Measurements from ENCODE around the gene ZDHHC11. TPM values are rescaled to one million over a fixed set of nuclear protein-coding genes. Genes with fewer than 3 reads are reported as not detected.

Gene ZDHHC11
- total RNA-seq, 4 donors from 2014 or later = 0.54 to 5.3 (median 2.8) TPM

DNA sequence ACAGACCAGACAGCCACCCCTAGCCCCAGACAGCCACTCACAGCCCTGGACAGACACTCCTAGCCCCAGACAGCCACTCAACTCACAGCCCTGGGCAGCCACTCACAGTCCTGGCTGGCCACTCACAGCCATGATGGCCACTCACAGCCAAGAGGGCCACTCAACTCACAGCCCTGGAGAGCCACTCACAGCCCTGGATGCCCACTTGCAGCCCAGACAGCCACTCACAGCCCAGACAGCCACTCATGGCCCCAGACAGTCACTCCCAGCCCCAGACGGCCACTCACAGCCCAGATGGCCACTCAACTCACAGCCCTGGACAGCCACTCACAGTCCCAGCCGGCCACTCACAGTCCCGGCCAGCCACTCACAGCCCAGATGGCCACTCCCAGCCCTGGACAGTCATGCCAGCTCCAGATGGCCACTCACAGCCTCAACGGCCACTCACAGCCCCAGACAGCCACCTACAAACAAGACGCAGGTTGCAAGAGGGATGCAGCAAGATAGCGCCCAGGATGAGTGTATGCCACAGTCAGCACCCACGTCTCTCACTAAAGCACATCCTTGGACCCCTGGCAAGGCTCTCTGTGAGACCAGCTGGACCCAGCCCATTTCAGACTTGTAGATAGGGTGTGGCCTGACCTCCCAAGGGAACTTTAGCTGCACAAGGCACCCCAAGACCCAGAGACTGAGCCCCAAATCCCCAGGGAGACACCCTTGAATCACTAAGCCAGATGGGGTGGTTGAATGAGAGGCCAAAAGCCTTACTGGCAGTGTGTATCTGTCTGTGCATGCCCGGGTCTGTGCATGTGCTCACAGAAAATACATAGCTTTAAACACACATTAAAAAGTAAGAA is 88.7 kb downstream of the ZDHHC11 start:
- Histone ChIP-seq H3K4me1 (peaks cover 18 to 26% of the 10 kb centered on the region in 2 donors), H3K36me3 (no peaks in the 10 kb centered on the region), H3K9me3 (no peaks in the 10 kb centered on the region), H3K27ac (no peak overlapping the region), H3K27me3 (no peaks in the 10 kb centered on the region), H3K4me3 (replicated peaks in 1 of 3) (no peak overlapping the region)
- peak; percentile 46 to 48 for DNase-seq
- TF ChIP-seq, protein P1, sequence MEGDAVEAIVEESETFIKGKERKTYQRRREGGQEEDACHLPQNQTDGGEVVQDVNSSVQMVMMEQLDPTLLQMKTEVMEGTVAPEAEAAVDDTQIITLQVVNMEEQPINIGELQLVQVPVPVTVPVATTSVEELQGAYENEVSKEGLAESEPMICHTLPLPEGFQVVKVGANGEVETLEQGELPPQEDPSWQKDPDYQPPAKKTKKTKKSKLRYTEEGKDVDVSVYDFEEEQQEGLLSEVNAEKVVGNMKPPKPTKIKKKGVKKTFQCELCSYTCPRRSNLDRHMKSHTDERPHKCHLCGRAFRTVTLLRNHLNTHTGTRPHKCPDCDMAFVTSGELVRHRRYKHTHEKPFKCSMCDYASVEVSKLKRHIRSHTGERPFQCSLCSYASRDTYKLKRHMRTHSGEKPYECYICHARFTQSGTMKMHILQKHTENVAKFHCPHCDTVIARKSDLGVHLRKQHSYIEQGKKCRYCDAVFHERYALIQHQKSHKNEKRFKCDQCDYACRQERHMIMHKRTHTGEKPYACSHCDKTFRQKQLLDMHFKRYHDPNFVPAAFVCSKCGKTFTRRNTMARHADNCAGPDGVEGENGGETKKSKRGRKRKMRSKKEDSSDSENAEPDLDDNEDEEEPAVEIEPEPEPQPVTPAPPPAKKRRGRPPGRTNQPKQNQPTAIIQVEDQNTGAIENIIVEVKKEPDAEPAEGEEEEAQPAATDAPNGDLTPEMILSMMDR (IDR thresholded peaks at IDR 0.05) = no peak
- no peak for TF ChIP-seq POLR2A (IDR thresholded peaks at IDR 0.05)
- 68 to 77% methylated on average over 7 to 8 of the region's 8 CpGs for WGBS, 2 donors
- intact Hi-C loops (cut with DNase I) = no loop called here

DNA sequence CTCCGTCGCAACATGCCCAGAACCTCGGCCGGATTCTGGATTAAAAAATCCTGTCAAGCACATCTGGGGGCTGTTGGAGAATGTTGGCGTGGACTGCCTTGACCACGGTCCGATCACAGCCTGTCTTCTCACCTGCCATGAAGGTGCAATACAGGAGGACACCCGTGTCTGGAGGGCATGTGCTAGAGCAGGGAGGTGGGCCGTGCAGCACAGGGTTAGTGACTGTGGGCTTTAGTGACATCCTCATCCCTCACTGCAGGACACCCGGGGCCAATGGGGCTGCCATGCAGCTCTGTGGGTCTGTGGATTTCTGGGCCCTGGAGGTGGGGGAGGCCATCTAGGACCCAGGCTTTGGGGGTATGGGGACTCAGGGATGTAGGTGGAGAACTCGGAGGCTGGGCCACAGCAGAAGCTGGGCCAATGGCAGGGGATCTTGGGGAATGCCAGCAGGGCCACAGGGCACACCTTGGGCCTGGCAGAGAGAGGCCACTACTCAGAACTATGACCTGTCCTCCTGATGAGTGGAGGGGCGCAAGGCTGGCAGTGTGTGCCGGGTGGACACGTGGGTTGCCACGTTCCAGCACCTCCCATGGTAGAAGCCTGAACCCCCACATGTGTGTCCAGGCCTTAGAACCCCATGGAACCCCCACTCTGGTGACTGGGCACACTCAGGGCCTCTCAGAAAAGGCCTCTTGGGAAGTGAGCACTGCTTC is 89.6 kb downstream of the ZDHHC11 start:
- WGBS, 2 donors = 86 to 95% methylated on average over 12 to 15 of the region's 15 CpGs
- TF ChIP-seq, protein P1 (IDR thresholded peaks at IDR 0.05) = no peak
- no peak for TF ChIP-seq POLR2A (IDR thresholded peaks at IDR 0.05)
- H3K36me3 ChIP-seq = no peaks in the 10 kb centered on the region
- H3K4me1 ChIP-seq = peaks cover 18 to 30% of the 10 kb centered on the region in 2 donors
- H3K27ac ChIP-seq = no peak overlapping the region
- H3K9me3 ChIP-seq = no peaks in the 10 kb centered on the region
- no peaks in the 10 kb centered on the region for H3K27me3 ChIP-seq
- intact Hi-C loops (cut with DNase I) = no loop called here
- DNase-seq = no peak
- H3K4me3 ChIP-seq (replicated peaks in 1 of 3) = no peak overlapping the region

DNA sequence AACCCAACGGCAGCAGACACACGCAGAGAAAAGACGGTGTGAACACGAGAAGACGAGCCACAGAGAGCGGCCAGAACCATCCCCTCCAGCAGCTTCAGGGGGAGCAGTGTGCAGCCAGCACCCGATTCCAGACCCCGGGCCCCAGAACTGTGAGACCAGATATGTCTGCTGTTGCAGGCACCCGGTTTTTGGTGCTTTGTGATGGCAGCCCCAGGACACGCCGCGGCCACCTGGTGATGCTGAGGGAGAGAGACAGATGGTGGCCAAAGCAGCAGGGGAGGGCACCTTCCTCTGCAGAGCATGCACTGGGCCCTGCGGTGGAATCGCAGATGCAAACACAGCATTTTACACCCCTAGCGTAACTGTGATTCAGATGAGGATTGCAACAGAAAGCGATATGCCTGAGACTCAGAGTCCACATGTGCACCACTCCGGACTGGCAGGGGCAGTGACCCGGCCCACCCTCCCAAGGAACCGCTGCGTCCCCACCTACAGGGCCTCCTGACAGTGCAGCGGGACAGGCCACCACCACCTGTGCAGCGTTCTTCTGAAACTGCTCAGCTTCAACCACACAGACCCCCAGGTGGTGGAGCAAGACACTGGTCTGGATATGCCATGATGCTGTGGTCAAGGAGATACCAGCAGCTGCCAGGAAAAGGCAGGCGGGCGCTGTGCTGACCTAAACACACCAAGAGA is 90.3 kb downstream of the ZDHHC11 start:
- H3K9me3 ChIP-seq = no peaks in the 10 kb centered on the region
- intact Hi-C loops (cut with DNase I) = no loop called here
- no peaks in the 10 kb centered on the region for H3K36me3 ChIP-seq
- no peak for TF ChIP-seq POLR2A (IDR thresholded peaks at IDR 0.05)
- no peak overlapping the region for H3K27ac ChIP-seq
- WGBS, 2 donors = 95% methylated on average over 22 to 23 of the region's 24 CpGs
- H3K4me1 ChIP-seq = peaks cover 18 to 30% of the 10 kb centered on the region in 2 donors
- no peak for DNase-seq
- H3K4me3 ChIP-seq (replicated peaks in 1 of 3) = no peak overlapping the region
- no peaks in the 10 kb centered on the region for H3K27me3 ChIP-seq

DNA sequence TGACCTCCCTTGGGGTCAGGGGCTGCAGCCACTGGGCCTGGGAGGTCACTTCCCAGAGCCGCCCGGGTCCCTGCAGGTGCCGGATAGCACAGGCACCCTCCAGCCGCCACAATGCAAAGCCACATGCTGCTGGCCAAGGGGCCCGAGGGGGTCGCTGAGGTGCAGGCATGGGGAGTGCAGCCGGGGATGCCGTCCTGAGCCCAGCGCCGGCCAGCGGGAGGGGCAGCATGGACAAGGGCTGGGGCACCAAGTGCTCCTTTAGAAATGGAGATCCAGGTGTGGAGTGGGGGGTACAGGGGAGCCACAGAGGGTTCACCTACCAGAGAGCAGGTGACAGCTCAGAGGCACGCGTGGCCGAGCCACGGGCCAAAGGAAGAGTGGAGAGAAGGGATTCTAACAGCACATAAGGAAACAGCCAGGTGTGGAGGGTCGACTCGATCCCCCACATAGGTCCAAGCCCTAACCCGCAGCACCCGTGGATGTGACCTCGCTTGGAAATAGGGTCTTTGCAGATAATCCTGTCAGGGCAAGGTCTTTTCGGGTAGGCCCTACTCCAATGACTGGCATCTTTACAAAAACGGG is 90.9 kb downstream of the ZDHHC11 start:
- Histone ChIP-seq H3K27ac (no peak overlapping the region), H3K36me3 (no peaks in the 10 kb centered on the region), H3K9me3 (no peaks in the 10 kb centered on the region), H3K4me3 (replicated peaks in 1 of 3) (no peak overlapping the region), H3K4me1 (peaks cover 18 to 30% of the 10 kb centered on the region in 2 donors), H3K27me3 (no peaks in the 10 kb centered on the region)
- WGBS, 2 donors = 94 to 95% methylated on average over 22 of the region's 22 CpGs
- intact Hi-C loops (cut with DNase I) = no loop called here
- DNase-seq = no peak
- TF ChIP-seq POLR2A (IDR thresholded peaks at IDR 0.05) = no peak
- TF ChIP-seq, protein P1 (IDR thresholded peaks at IDR 0.05) = no peak

- TF ChIP-seq POLR2A (IDR thresholded peaks at IDR 0.05) = no peak
- TF ChIP-seq, protein P1 (IDR thresholded peaks at IDR 0.05) = no peak
- H3K9me3 ChIP-seq = no peaks in the 10 kb centered on the region
- H3K27me3 ChIP-seq = no peaks in the 10 kb centered on the region
- H3K4me1 ChIP-seq = peaks cover 18 to 30% of the 10 kb centered on the region in 2 donors
- peak overlapping the region in 1 of 3 donors; percentile 12 for H3K4me3 ChIP-seq (replicated peaks in 1 of 3)
- no peak overlapping the region for H3K27ac ChIP-seq
- 61 to 64% methylated on average over 30 to 33 of the region's 33 CpGs for WGBS, 2 donors
- no peak for DNase-seq
- intact Hi-C loops (cut with DNase I) = no loop called here
- H3K36me3 ChIP-seq = no peaks in the 10 kb centered on the region
These were observed 91.6 kb downstream of the ZDHHC11 start for GRCh38 chr5:759111-759751.
